Panc1 (cell line): ENCODE measurements around the gene PRKAG2.
A peak's percentile ranks its signal among the peaks of the same experiment; 100 is the strongest.

ENCODE experiments used
- POLR2AphosphoS5 ChIP-seq: IDR thresholded peaks from 2 replicates; pipeline ENCODE4 v1.6.1; 2012; ENCODE audit warnings: mild to moderate bottlenecking, low read depth, low read length, moderate library complexity
- TF ChIP-seq, protein P1 (sequence below): fragments of 450-650 bp; IDR thresholded peaks from 2 replicates; pipeline ENCODE4 v1.5.1; 2017; ENCODE audit warnings: mild to moderate bottlenecking

DNA sequence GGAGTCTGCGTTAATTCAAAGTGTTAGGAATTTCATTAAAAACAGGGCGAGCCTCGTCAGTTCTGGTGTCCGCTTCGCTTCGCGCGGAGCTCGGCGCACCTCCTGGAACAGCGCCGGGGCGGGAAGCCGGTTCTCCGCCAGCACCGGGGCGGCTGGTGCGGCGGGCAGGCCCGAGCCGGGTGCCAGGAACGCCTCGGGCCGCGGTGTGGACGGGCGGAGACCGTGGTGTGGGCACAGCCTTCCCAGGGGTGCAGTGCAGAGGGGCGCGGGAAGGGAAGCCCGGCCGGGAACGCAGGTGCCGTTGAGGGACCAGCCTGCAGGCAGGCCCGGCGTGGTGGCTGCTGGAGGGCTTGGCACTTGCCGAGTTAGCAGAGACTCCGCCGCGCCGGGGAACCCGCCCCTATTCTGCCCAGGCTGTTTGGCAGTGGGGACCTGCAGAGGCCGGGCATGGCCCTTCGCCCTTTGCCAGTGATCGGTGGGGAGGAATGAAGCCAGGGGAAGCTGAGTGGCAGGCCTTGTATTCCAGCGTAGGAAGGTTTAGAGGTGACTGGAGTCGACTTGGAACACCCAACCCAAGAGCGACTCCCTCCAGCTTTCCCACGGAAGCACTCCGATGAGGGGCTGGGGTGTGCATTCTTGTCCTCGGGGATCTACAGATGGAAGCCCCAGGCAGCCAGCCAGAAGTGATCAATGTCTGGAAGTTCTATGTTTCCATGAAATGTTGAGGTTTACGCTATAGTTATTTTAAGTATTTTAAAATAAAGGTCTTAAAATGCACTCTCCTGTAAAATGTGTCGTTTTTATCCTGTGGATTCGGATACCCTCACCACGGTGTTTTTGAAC lies 356.3 kb downstream of the PRKAG2 start:
- TF ChIP-seq, protein P1, sequence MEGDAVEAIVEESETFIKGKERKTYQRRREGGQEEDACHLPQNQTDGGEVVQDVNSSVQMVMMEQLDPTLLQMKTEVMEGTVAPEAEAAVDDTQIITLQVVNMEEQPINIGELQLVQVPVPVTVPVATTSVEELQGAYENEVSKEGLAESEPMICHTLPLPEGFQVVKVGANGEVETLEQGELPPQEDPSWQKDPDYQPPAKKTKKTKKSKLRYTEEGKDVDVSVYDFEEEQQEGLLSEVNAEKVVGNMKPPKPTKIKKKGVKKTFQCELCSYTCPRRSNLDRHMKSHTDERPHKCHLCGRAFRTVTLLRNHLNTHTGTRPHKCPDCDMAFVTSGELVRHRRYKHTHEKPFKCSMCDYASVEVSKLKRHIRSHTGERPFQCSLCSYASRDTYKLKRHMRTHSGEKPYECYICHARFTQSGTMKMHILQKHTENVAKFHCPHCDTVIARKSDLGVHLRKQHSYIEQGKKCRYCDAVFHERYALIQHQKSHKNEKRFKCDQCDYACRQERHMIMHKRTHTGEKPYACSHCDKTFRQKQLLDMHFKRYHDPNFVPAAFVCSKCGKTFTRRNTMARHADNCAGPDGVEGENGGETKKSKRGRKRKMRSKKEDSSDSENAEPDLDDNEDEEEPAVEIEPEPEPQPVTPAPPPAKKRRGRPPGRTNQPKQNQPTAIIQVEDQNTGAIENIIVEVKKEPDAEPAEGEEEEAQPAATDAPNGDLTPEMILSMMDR, result no peak
- 0 out of 2 replicates have a peak, but pooled peaks have one; percentile 10 for TF ChIP-seq POLR2AphosphoS5
